A673 (cell line): Measurements from ENCODE around the gene SLC22A4. TPM values are rescaled to one million over a fixed set of nuclear protein-coding genes. Genes with fewer than 3 reads are reported as not detected.

Experiments used
- BruUV-seq: library from RNA; stranded (reverse); fragments of 400-500 nt; replicated peaks from 2 replicates; lab custom pipeline; 2021; lab: Mats Ljungman, UMichigan
- CTCF ChIA-PET: fragments of 300-600 bp; sonication (Branson Sonifier 250); formaldehyde crosslinking; loops from one replicate; lab custom pipeline; 2022; ENCODE audit warnings: antibody characterized with exemption; lab: Charles Lee
- POLR2A ChIA-PET: fragments of 300-600 bp; sonication (Branson Sonifier 250); formaldehyde crosslinking; loops from one replicate; lab custom pipeline; 2022; ENCODE audit warnings: antibody characterized with exemption; ENCODE audit not compliant: low non-redundant PET; lab: Charles Lee
- DNase-seq: peaks from one replicate; pipeline ENCODE4 v3.0.0-alpha.2; 2015; ENCODE audit warnings: low spot score
- H3K27ac ChIP-seq: fragments of 200-600 bp; sonication (generic); 2 replicates; pipeline ENCODE4 v1.5.1; 2016; ENCODE audit warnings: mixed run types, low read depth, mild to moderate bottlenecking, mixed read lengths, antibody characterized with exemption, low read length; ENCODE audit not compliant: poor library complexity, severe bottlenecking
- H3K27me3 ChIP-seq: fragments of 200-600 bp; sonication (generic); replicated peaks from 2 replicates; pipeline ENCODE4 v1.6.1; 2017; ENCODE audit warnings: mixed run types, low read depth, mild to moderate bottlenecking, mixed read lengths, antibody characterized with exemption, low read length; ENCODE audit not compliant: insufficient read depth, poor library complexity
- H3K36me3 ChIP-seq: fragments of 200-600 bp; sonication (generic); 2 replicates; pipeline ENCODE4 v1.6.1; 2016; ENCODE audit warnings: mixed run types, mild to moderate bottlenecking, mixed read lengths, antibody characterized with exemption, low read length; ENCODE audit not compliant: insufficient read depth, poor library complexity, severe bottlenecking
- H3K4me1 ChIP-seq: fragments of 200-600 bp; sonication (generic); 2 replicates; pipeline ENCODE4 v1.6.1; 2017; ENCODE audit warnings: mixed run types, mild to moderate bottlenecking, mixed read lengths, antibody characterized with exemption, low read length; ENCODE audit not compliant: insufficient read depth, poor library complexity, severe bottlenecking
- H3K4me3 ChIP-seq: fragments of 200-600 bp; sonication (generic); 2 replicates; pipeline ENCODE4 v1.5.1; 2016; ENCODE audit warnings: low read depth, mixed run types, mild to moderate bottlenecking, mixed read lengths, low read length; ENCODE audit not compliant: poor library complexity, severe bottlenecking
- H3K9me3 ChIP-seq: fragments of 200-600 bp; sonication (generic); 2 replicates; pipeline ENCODE4 v1.6.1; 2016; ENCODE audit warnings: mixed run types, low read depth, mild to moderate bottlenecking, mixed read lengths, antibody characterized with exemption, low read length; ENCODE audit not compliant: poor library complexity, severe bottlenecking
- CTCF ChIP-seq: fragments of 300-800, 200-600 bp; sonication (generic); conservative IDR thresholded peaks from 2 replicates; pipeline ENCODE4 v1.5.1; 2017; ENCODE audit warnings: low read depth, mild to moderate bottlenecking, antibody characterized with exemption, low read length, moderate library complexity, mixed read lengths
- EZH2 ChIP-seq: fragments of 200-600 bp; sonication (generic); IDR thresholded peaks from 2 replicates; pipeline ENCODE4 v1.6.1; 2017; ENCODE audit warnings: borderline replicate concordance, low read depth, mild to moderate bottlenecking, mixed read lengths, antibody characterized with exemption, low read length; ENCODE audit not compliant: poor library complexity, severe bottlenecking
- intact Hi-C: fragments of 100-400 bp; cut with micrococcal nuclease; formaldehyde crosslinking; loops from one replicate; pipeline ENCODE4 v1.10.0; 2022; ENCODE audit not compliant: unreplicated experiment
- total RNA-seq: library from RNA; stranded (reverse); gene quantifications from 2 replicates; pipeline ENCODE4 v1.2.3, GENCODE V29; 2021

Gene SLC22A4
- total RNA-seq, 1 experiment from 2014 or later = 0.99 TPM

- TF ChIP-seq CTCF (no peak), EZH2 (no peak)
- no peak overlapping the region for H3K4me3 ChIP-seq
- no peaks in the 10 kb centered on the region for H3K27me3 ChIP-seq
- ChIA-PET POLR2A (no interaction called here), CTCF (interaction anchor here (0.6 kb wide), 1 partner anchor 35 kb away, joined by 5 read pairs; no protein-coding TSS in a partner anchor)
- no peaks in the 10 kb centered on the region for H3K9me3 ChIP-seq
- intact Hi-C loops = no loop called here
- no TSS peak for BruUV-seq
- H3K36me3 ChIP-seq = no peaks in the 10 kb centered on the region
- no peak overlapping the region for H3K27ac ChIP-seq
- no peak for DNase-seq
- no peaks in the 10 kb centered on the region for H3K4me1 ChIP-seq
These were observed 85.9 kb downstream of the SLC22A4 start for GRCh38 chr5:132380047-132380446.

- Histone ChIP-seq H3K27ac (no peak overlapping the region), H3K27me3 (no peaks in the 10 kb centered on the region), H3K36me3 (no peaks in the 10 kb centered on the region), H3K4me3 (no peak overlapping the region), H3K9me3 (no peaks in the 10 kb centered on the region), H3K4me1 (no peaks in the 10 kb centered on the region)
- intact Hi-C loops = no loop called here
- ChIA-PET CTCF (interaction anchor here (0.6 kb wide), 1 partner anchor 35 kb away, joined by 5 read pairs; no protein-coding TSS in a partner anchor), POLR2A (no interaction called here)
- no TSS peak for BruUV-seq
- DNase-seq = no peak
- TF ChIP-seq CTCF (no peak), EZH2 (no peak)
These were observed 86.5 kb downstream of the SLC22A4 start for GRCh38 chr5:132380741-132381140.

- Histone ChIP-seq H3K4me1 (no peaks in the 10 kb centered on the region), H3K4me3 (no peak overlapping the region), H3K36me3 (no peaks in the 10 kb centered on the region), H3K9me3 (no peaks in the 10 kb centered on the region), H3K27me3 (no peaks in the 10 kb centered on the region), H3K27ac (no peak overlapping the region)
- DNase-seq = no peak
- ChIA-PET CTCF (no interaction called here), POLR2A (no interaction called here)
- no TSS peak for BruUV-seq
- no peak for TF ChIP-seq EZH2
- TF ChIP-seq CTCF = no peak
- intact Hi-C loops = no loop called here
These were observed 87.4 kb downstream of the SLC22A4 start for GRCh38 chr5:132381614-132382013.
